Measurements from ENCODE around the gene HMGN3. TPM values are rescaled to one million over a fixed set of nuclear protein-coding genes. Genes with fewer than 3 reads are reported as not detected.

The HMGN3 gene
- polyA plus RNA-seq, 1 of the 3 experiments (the other 2 are of a cell fraction), result 64.5 TPM

- Histone ChIP-seq H3K9me2 (no peaks in the 10 kb centered on the region), H3K4me2 (no peak overlapping the region), H3F3A (replicated peaks; ENCODE audit: insufficient read depth) (peaks cover 9% of the 10 kb centered on the region), H3K4me3 (ENCODE audit: low read depth in 2 of 2, low read length in 1 of 2) (no peak overlapping the region), H3K36me3 (replicated peaks in 1 of 2; ENCODE audit: control insufficient read depth in 1 of 2, insufficient read depth in 2 of 2, low read length in 1 of 2) (peaks cover 0 to 12% of the 10 kb centered on the region in 2 experiments), H3K79me2 (ENCODE audit: insufficient read depth) (peaks cover 68% of the 10 kb centered on the region), H4K20me1 (ENCODE audit: insufficient read depth) (no peaks in the 10 kb centered on the region), H3K4me1 (ENCODE audit: control insufficient read depth in 1 of 2, insufficient read depth in 2 of 2, low read depth in 1 of 2, low read length in 1 of 2) (peaks cover 4 to 6% of the 10 kb centered on the region in 2 experiments; a peak in 2 of 4 replicates), H3K9me3 (no peaks in the 10 kb centered on the region), H3K27ac (ENCODE audit: low read depth in 2 of 2, low read length in 1 of 2) (no peak overlapping the region; a peak in 1 of 4 replicates), H3K27me3 (ENCODE audit: insufficient read depth) (no peaks in the 10 kb centered on the region), H3K9ac (no peak overlapping the region), H2AFZ (ENCODE audit: low read depth) (no peak overlapping the region)
- ChIA-PET CTCF (no interaction called here), POLR2A (no interaction called here)
- TF ChIP-seq FOXM1 (IDR thresholded peaks at IDR 0.05; ENCODE audit: low read depth) (no peak), PBX3 (IDR thresholded peaks at IDR 0.05) (no peak)
- DNase-seq, result no peak
Observed at GRCh38 chr6:79231666-79232065, 2.8 kb downstream of the HMGN3 start.

- Histone ChIP-seq H3K4me2 (no peak overlapping the region), H3K9me3 (no peaks in the 10 kb centered on the region), H3K4me1 (ENCODE audit: control insufficient read depth in 1 of 2, insufficient read depth in 2 of 2, low read depth in 1 of 2, low read length in 1 of 2) (peaks cover 4 to 6% of the 10 kb centered on the region in 2 experiments; a peak in 2 of 4 replicates), H3F3A (replicated peaks; ENCODE audit: insufficient read depth) (peaks cover 9% of the 10 kb centered on the region), H4K20me1 (ENCODE audit: insufficient read depth) (no peaks in the 10 kb centered on the region), H3K27ac (ENCODE audit: low read depth in 2 of 2, low read length in 1 of 2) (no peak overlapping the region; a peak in 1 of 4 replicates), H3K79me2 (ENCODE audit: insufficient read depth) (peaks cover 72% of the 10 kb centered on the region), H3K27me3 (ENCODE audit: insufficient read depth) (no peaks in the 10 kb centered on the region), H3K4me3 (ENCODE audit: low read depth in 2 of 2, low read length in 1 of 2) (no peak overlapping the region), H3K9ac (no peak overlapping the region), H3K36me3 (replicated peaks in 1 of 2; ENCODE audit: control insufficient read depth in 1 of 2, insufficient read depth in 2 of 2, low read length in 1 of 2) (peaks cover 0 to 12% of the 10 kb centered on the region in 2 experiments), H2AFZ (ENCODE audit: low read depth) (no peak overlapping the region), H3K9me2 (no peaks in the 10 kb centered on the region)
- POLR2A ChIA-PET, result no interaction called here
- no peak for DNase-seq
- no peak for TF ChIP-seq RAD21 (IDR thresholded peaks at IDR 0.05; ENCODE audit: low read length)
- no peak for TF ChIP-seq ZBTB33 (IDR thresholded peaks at IDR 0.05; ENCODE audit: borderline replicate concordance, low read depth)
- TF ChIP-seq CTCF (IDR thresholded peaks at IDR 0.05), result no peak
- TF ChIP-seq NRF1 (IDR thresholded peaks at IDR 0.05; ENCODE audit: low read depth, low read length), result no peak
- no peak for TF ChIP-seq FOXJ3 (CRISPR knock-in tag; IDR thresholded peaks at IDR 0.05)
- TF ChIP-seq CHD2 (IDR thresholded peaks at IDR 0.05; ENCODE audit: low read length, partially characterized antibody), result no peak
- no peak for TF ChIP-seq SMC3 (IDR thresholded peaks at IDR 0.05; ENCODE audit: low read depth, low read length)
- TF ChIP-seq POLR2AphosphoS5 (IDR thresholded peaks at IDR 0.05; ENCODE audit: low read depth, low read length), result no peak
- TF ChIP-seq USF1 (IDR thresholded peaks at IDR 0.05; ENCODE audit: borderline replicate concordance, low read depth), result no peak
- no peak for TF ChIP-seq REST (IDR thresholded peaks at IDR 0.05; ENCODE audit: low read depth, low read length)
- TF ChIP-seq MEF2A (IDR thresholded peaks at IDR 0.05; ENCODE audit: borderline replicate concordance, low read depth), result no peak
- no peak for TF ChIP-seq YY1 (IDR thresholded peaks at IDR 0.05; ENCODE audit: low read depth)
- CTCF ChIA-PET, result no interaction called here
- WGBS (ENCODE audit: low lambda C conversion rate), result 94% methylated on average over 4 of the region's 4 CpGs
Observed at GRCh38 chr6:79231101-79231500, 3.4 kb downstream of the HMGN3 start.
